ENCODE results near the gene EHD4.

The EHD4 gene

GRCh38 chr15:41996921-41997592, 24.7 kb upstream of the EHD4 start:
- H3K4me1 ChIP-seq (ENCODE audit: control insufficient read depth, insufficient read depth, low read length), result no peaks in the 10 kb centered on the region
- no peak overlapping the region for H3K4me3 ChIP-seq (ENCODE audit: low read depth, low read length)
- POLR2A ChIA-PET, result no interaction called here
- no peak overlapping the region for H3K27ac ChIP-seq (ENCODE audit: extremely low read depth, low read depth, low read length)
- CTCF ChIA-PET, result interaction anchor here (0.8 to 2.3 kb wide), 3 partner anchors 8 to 59 kb away, joined by 4 to 5 read pairs (median 4); no protein-coding TSS in a partner anchor
- H3K9me3 ChIP-seq (ENCODE audit: control insufficient read depth, insufficient read depth, low read depth, low read length), result no peaks in the 10 kb centered on the region
- TF ChIP-seq, protein P1, sequence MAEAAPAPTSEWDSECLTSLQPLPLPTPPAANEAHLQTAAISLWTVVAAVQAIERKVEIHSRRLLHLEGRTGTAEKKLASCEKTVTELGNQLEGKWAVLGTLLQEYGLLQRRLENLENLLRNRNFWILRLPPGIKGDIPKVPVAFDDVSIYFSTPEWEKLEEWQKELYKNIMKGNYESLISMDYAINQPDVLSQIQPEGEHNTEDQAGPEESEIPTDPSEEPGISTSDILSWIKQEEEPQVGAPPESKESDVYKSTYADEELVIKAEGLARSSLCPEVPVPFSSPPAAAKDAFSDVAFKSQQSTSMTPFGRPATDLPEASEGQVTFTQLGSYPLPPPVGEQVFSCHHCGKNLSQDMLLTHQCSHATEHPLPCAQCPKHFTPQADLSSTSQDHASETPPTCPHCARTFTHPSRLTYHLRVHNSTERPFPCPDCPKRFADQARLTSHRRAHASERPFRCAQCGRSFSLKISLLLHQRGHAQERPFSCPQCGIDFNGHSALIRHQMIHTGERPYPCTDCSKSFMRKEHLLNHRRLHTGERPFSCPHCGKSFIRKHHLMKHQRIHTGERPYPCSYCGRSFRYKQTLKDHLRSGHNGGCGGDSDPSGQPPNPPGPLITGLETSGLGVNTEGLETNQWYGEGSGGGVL (tag by site-specific recombination; IDR thresholded peaks at IDR 0.05), result no peak
- TF ChIP-seq ZNF600 (tag by site-specific recombination; IDR thresholded peaks at IDR 0.05) (no peak), ZNF169 (tag by site-specific recombination; IDR thresholded peaks at IDR 0.05) (no peak), ZNF202 (tag by site-specific recombination; IDR thresholded peaks at IDR 0.05; ENCODE audit: borderline replicate concordance) (no peak), ZNF114 (tag by site-specific recombination; IDR thresholded peaks at IDR 0.05) (no peak), WT1 (tag by site-specific recombination; IDR thresholded peaks at IDR 0.05) (no peak), ZNF48 (tag by site-specific recombination; IDR thresholded peaks at IDR 0.05) (no peak), ZNF211 (tag by site-specific recombination; IDR thresholded peaks at IDR 0.05; ENCODE audit: low read depth) (no peak), GLIS1 (tag by site-specific recombination; IDR thresholded peaks at IDR 0.05) (no peak), ZNF610 (tag by site-specific recombination; IDR thresholded peaks at IDR 0.05; ENCODE audit: borderline replicate concordance) (no peak), FEZF1 (tag by site-specific recombination; IDR thresholded peaks at IDR 0.05) (no peak), GLI2 (tag by site-specific recombination; IDR thresholded peaks at IDR 0.05; ENCODE audit: borderline replicate concordance, low read depth) (no peak), ZNF24 (tag by site-specific recombination; IDR thresholded peaks at IDR 0.05) (no peak), ZFP69B (tag by site-specific recombination; IDR thresholded peaks at IDR 0.05) (no peak), ZSCAN30 (tag by site-specific recombination; IDR thresholded peaks at IDR 0.05) (no peak)
- TF ChIP-seq, protein P2, sequence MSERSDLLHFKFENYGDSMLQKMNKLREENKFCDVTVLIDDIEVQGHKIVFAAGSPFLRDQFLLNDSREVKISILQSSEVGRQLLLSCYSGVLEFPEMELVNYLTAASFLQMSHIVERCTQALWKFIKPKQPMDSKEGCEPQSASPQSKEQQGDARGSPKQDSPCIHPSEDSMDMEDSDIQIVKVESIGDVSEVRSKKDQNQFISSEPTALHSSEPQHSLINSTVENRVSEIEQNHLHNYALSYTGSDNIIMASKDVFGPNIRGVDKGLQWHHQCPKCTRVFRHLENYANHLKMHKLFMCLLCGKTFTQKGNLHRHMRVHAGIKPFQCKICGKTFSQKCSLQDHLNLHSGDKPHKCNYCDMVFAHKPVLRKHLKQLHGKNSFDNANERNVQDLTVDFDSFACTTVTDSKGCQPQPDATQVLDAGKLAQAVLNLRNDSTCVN (tag by site-specific recombination; optimal IDR thresholded peaks at IDR 0.05), result no peak
- TF ChIP-seq, protein P3, sequence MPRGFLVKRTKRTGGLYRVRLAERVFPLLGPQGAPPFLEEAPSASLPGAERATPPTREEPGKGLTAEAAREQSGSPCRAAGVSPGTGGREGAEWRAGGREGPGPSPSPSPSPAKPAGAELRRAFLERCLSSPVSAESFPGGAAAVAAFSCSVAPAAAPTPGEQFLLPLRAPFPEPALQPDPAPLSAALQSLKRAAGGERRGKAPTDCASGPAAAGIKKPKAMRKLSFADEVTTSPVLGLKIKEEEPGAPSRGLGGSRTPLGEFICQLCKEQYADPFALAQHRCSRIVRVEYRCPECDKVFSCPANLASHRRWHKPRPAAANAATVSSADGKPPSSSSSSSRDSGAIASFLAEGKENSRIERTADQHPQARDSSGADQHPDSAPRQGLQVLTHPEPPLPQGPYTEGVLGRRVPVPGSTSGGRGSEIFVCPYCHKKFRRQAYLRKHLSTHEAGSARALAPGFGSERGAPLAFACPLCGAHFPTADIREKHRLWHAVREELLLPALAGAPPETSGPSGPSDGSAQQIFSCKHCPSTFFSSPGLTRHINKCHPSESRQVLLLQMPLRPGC (tag by site-specific recombination; IDR thresholded peaks at IDR 0.05), result no peak
- TF ChIP-seq, protein P4, sequence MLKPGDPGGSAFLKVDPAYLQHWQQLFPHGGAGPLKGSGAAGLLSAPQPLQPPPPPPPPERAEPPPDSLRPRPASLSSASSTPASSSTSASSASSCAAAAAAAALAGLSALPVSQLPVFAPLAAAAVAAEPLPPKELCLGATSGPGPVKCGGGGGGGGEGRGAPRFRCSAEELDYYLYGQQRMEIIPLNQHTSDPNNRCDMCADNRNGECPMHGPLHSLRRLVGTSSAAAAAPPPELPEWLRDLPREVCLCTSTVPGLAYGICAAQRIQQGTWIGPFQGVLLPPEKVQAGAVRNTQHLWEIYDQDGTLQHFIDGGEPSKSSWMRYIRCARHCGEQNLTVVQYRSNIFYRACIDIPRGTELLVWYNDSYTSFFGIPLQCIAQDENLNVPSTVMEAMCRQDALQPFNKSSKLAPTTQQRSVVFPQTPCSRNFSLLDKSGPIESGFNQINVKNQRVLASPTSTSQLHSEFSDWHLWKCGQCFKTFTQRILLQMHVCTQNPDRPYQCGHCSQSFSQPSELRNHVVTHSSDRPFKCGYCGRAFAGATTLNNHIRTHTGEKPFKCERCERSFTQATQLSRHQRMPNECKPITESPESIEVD (tag by site-specific recombination; IDR thresholded peaks at IDR 0.05), result no peak
- TF ChIP-seq, protein P5, sequence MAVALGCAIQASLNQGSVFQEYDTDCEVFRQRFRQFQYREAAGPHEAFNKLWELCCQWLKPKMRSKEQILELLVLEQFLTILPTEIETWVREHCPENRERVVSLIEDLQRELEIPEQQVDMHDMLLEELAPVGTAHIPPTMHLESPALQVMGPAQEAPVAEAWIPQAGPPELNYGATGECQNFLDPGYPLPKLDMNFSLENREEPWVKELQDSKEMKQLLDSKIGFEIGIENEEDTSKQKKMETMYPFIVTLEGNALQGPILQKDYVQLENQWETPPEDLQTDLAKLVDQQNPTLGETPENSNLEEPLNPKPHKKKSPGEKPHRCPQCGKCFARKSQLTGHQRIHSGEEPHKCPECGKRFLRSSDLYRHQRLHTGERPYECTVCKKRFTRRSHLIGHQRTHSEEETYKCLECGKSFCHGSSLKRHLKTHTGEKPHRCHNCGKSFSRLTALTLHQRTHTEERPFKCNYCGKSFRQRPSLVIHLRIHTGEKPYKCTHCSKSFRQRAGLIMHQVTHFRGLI (tag by site-specific recombination; IDR thresholded peaks at IDR 0.05), result no peak
- TF ChIP-seq, protein P6, sequence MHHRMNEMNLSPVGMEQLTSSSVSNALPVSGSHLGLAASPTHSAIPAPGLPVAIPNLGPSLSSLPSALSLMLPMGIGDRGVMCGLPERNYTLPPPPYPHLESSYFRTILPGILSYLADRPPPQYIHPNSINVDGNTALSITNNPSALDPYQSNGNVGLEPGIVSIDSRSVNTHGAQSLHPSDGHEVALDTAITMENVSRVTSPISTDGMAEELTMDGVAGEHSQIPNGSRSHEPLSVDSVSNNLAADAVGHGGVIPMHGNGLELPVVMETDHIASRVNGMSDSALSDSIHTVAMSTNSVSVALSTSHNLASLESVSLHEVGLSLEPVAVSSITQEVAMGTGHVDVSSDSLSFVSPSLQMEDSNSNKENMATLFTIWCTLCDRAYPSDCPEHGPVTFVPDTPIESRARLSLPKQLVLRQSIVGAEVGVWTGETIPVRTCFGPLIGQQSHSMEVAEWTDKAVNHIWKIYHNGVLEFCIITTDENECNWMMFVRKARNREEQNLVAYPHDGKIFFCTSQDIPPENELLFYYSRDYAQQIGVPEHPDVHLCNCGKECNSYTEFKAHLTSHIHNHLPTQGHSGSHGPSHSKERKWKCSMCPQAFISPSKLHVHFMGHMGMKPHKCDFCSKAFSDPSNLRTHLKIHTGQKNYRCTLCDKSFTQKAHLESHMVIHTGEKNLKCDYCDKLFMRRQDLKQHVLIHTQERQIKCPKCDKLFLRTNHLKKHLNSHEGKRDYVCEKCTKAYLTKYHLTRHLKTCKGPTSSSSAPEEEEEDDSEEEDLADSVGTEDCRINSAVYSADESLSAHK (tag by site-specific recombination; IDR thresholded peaks at IDR 0.05), result no peak
- H3K36me3 ChIP-seq (ENCODE audit: control insufficient read depth in 2 of 2, insufficient read depth in 1 of 2, low read length in 2 of 2), result no peaks in the 10 kb centered on the region

All from HEK293 (cell line).